Measurements from ENCODE around the gene NR2F2.

DNA sequence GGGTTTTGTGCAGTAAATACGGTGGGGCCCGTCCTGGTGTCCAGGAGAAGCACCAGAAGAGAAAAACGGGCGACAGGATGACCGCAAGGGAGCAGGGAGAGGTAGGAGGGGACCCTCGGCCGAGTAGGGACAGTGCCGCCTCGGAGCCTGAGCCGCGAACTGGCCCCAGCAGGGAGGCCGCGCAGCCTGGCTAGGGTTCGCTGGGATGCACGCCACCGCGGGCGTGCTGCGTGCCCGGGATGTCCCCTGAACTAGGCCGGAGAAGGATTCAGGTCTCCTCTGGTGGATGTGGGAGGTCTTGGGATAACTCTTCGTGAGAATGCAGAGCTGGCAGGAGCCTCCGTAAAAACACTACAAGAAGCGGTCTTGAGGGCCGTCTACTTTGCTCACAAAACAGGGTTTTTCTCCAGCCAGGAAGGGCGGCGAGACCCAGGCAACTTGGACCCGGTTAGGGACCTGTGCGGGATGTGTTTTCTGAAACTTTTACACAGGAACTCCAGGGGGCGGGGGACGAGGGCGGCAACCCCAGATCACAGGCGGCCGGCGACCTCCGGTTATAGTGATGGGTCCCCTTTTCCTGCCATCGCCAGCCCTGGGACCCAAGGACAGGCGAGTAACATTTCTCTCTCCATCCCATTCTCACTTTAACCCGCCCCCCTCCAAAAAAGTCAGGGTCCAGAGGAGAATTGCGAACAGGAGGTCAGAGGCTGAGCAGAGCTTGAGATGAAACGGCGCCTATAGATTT lies 35.5 kb downstream of the NR2F2 start:
- TF ChIP-seq POLR2AphosphoS5 (IDR thresholded peaks at IDR 0.05; ENCODE audit: low read depth, low read length) (no peak), POLR2A (IDR thresholded peaks at IDR 0.05; ENCODE audit: low read depth, low read length) (no peak), PAX5 (IDR thresholded peaks at IDR 0.05; ENCODE audit: insufficient read depth, low read length, severe bottlenecking) (no peak), TAF1 (IDR thresholded peaks at IDR 0.05; ENCODE audit: low read depth, low read length) (no peak), SPI1 (IDR thresholded peaks at IDR 0.05; ENCODE audit: low read depth, low read length) (no peak)
